GM18870 (cell line): Measurements from ENCODE around the gene XBP1.
A peak's percentile ranks its signal among the peaks of the same experiment; 100 is the strongest.
"Not testable (repeated sequence)": the region's sequence is repeated elsewhere in the genome, so short reads cannot be mapped to it uniquely, and the experiment has no call there.

Experiments
- ATAC-seq: cut with Tn5 transposase; IDR thresholded peaks from one replicate; pipeline ENCODE4 v1.9.1; 2021; ENCODE audit warnings: moderate library complexity; ENCODE audit not compliant: unreplicated experiment

XBP1 gene

DNA sequence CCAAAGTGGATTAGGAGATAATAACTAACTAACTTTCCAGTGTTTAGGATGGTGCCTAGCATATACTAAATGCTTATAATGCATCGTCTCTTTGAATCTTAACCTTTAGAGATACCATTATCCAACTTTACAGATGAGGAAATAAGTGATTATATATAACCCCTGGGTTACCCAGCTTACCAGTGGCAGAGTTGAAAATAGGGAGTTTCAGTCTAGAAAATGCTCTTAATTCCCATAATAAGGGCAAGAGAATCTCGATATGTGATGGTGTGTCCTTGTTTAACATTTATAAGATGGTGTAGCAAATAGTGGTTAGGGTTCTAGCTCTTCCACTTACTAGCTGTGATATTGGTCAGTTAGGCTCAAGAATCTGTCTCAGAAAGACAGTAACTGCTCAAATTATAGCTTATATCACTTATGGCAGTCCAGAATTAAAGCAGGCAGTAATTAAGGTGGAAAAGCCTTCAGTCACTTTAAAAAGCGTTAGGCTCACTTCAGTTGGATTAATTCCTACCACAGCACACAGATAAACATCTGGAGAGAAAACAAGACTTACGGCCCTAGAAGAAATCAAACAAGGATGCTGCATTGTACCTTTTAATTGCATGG lies 6.3 kb downstream of the XBP1 start:
- no peak for ATAC-seq

DNA sequence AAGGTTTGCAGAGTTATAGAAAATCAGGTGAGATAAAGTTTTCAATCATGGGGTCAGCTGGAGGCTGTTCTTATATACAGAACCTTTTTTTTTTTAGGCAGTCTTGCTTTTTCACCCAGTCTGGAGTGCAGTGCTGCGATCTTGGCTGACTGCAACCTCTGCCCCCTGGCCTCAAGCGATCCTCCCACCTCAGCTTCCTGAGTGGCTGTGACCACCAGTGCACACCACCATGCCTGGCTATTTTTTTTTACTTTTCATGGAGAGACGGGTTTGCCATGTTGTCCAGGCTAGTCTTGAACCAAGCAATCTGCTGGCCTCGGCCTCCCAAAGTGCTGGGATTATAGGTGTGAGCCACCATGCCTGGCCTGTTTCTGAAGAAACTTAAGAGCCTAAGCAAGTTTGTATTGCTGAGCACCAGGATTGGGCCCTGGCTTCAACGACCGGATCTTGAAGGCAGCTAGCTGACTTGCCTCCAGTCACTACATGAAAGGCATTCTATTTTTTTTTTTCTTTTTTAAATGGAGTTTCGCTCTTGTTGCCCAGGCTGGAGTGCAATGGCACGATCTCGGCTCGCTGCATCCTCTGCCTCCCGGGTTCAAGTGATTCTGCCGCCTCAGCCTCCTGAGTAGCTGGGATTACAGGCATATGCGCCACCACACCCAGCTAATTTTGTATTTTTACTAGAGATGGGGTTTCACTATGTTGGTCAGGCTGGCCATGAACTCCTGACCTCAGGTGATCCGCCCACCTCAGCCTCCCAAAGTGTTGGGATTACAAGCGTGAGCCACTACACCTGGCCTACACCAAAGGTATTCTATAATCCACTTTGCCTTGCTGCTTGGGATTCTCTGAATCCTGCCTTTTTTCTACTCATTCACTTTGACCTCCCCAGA lies 7.6 kb downstream of the XBP1 start:
- ATAC-seq = peak; percentile 19

DNA sequence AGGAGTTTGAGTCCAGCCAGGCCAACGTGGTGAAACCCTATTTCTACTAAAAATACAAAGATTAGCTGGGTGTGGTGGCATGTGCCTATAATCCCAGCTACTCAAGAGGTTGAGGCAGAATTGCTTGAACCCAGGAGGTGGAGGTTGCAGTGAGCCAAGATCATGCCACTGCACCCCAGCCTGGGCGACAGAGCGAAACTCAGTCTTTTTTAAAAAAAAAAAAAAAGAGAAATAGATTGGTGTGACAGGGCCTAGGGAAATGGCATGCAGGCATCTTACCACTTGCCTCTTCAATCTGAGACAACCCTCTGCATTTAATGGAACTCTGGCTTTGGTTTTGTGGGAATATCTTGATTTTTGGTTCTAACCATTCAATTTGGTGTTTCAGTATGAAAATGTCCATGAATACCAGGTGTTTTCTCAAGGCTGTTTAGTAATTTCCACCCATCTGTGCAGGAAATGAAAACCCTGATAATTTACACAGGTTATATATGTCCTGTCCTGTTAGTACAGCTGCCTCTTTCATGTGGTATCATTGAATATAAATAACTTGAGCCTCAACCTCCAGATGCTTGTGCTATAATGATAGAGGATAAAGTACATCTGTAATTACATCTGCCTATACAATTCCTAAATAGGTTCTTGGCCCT lies 8.4 kb downstream of the XBP1 start:
- peak; percentile 43 for ATAC-seq

DNA sequence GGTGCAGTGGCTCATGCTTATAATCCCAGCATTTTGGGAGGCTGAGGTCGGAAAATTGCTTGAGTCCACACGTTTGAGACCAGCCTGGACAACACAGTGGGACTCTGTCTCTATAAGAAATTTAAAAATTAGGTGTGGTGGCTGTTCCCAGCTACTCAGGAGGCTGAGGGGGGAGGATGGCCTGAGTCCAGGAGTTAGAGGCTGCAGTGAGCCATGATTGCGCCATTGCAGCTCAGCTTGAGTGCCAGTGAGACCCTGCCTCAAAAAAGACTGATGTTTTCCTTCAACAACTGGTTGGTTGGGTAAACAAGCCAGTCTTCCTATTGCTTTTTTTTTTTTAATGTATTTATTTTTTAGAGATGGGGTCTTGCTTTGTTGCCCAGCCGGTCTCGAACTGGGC lies 9.2 kb downstream of the XBP1 start:
- no peak for ATAC-seq

DNA sequence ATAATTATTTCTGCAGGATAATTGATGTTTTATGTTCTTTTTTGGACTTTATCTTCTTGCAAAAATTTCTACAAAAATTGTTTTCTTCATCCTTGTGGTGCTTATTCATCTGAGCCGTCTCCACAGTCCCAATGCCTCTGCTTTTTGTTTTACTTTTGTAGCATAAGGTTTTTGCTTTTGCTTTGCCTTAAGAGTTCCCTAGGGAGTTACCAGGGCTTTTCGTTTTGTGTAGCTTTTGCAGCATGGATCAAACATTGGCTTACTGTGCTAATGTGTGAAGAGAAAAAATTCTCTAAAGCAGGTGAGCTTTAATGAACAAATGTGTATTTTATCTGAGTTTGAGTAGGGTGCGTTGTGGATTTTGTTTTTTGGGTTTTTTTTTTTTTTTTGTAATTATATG lies 11.8 kb downstream of the XBP1 start:
- no peak for ATAC-seq

DNA sequence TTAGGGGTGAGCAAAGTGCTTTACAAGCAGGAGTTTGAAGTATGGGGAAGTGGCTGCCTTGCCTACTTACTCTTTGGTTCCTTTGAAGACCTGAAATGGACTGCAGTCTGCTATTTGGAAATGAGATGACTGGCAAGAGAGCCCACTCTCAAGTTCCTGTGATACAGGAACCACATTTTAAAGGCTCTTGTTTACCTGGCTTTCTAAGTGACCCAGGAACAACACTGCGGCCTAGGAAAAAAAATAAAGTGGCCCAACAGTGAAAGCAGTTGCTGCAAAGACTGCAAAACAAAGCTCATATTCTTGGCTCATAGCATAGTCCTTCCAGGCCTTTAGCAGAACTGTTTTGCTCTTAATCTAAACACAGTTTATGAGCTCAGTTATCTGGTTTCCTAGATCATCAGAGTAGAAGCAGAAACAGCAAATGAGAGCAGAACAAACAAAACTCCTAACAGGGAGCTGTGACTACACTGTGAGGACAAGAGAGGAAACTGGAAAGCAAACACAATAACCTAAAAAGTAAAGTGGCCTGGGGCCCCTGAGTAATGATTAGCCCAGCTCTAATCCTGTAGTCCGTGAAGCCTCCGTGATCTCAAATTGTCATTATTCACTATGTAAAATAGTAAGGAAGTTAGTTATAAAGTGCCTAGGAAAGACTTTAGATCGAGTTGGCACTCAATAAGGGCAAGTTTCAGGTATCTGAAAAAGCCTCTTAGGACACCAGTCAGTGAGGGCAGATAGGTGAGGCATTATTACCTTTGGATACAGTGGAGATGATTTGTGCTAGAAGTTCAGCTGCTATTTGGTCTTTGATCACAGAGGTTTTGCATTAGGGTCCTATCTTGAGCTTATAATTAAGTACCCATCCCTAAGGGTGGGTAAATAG lies 16.3 kb downstream of the XBP1 start:
- ATAC-seq = no peak

DNA sequence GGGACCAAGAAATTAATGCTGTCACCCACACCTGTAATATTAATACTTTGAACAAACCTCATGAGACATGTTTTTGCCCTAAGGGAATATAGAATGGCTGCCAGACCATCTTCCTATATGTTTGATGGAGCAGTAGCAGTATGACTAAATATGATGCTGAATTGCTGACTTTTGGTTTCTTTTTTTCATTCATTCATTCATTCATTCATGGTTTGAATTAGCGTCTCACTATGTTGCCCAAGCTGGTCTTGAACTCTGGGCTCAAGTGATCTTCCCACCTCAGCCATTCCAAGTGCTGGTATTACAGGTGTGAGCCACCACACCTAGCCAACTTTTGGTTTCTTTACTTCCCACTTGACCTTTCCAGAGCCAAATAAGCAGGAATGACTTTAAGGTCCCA lies 20.1 kb downstream of the XBP1 start:
- no peak for ATAC-seq

DNA sequence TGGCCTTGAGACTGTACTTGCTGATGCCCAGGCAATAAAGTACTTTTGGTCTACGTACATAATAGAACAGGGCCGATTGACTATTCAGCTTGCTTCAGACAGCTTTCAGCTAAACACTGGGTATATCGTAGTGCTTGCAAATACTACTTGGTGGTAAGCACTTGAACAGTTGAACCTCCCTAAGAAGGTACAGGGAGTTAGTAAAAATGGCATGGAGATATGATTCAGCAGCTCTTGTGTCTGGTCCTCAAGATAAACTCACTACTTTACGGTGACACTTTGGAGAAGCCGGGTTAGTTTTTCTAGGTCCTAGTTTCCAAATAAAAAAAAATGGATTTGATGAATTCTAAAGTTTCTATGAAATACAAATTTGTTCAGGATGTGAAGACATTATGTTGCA lies 20.5 kb downstream of the XBP1 start:
- no peak for ATAC-seq

DNA sequence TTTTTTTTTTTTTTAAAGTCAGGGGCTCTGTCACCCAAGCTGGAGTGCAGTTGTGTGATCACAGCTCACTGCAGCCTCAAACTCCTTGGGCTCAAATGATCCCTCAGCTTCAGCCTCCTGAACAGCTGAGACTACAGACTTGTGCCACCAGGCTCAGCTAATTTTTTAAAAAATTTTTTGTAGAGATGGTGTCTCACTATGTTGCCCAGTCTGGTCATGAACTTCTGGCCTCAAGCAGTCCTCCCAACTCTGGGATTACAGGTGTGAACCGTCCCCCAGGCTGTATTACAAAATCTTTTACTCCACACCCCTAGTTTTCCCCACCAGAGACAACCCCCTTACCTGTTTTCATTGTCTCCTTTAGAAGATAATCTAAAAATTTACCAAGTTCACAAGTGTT lies 26.0 kb downstream of the XBP1 start:
- no peak for ATAC-seq

DNA sequence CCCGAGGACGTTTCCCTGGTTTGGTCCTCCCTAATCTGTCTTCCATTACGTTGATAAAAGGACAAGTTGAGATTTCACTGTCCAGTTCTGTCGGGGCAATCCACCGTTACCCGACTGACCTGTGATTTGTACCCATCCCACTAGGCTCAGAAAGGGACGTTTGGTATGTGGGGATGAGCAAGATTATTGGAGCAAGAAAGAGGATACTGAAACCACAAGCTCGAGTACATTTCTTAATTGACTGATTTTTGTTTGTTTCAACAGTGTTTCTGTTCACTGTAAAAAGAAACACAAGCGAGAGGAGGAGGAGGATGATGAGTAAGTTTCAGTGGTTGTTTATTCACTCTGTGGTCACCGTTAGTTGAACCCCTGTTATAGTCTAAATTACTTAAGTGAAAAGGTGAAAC lies 26.9 kb downstream of the XBP1 start:
- ATAC-seq = peak; percentile 26

DNA sequence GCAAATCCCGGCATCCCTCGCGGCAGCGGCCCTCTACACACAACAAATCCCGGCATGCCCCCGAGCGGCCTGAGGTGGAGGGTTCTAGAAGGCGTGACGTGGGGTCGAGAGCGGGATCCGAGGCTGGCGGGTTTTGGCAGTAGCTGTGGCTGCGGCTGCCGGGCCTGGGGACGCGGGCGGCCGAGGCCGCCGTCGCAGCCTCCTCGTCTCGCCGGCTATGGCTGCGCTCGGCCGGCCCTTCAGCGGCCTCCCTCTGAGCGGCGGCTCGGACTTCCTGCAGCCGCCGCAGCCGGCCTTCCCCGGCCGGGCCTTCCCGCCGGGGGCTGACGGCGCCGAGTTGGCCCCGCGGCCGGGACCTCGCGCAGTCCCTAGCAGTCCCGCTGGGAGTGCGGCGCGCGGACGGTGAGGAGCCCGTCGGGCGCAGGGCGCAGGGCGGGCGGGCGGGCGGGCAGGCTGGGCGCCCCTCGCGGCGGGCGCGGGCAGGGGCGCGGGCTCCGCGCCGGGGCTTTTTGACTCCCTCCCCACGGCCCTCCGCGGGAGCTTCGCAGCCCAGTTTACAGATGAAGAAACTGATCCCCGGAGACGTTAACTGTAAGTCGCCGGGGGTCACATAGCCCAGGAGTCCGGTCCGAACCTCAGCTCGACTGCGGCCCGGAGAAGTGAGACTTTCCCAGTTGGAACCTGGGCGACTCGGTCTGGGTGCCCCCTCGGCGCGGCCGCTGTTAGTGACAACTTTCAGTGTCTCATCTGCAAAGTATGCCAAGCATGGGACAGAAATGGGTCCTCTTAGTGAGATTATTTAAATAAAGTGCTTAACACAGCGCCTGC lies 27.5 kb downstream of the XBP1 start, which contains the start of gene CCDC117:
Gene CCDC117, plus strand, starts transcription at position 63 of the 828 bp plus-strand sequence. Its CDS starts 155 bp downstream, at position 218.
- ATAC-seq = peak; percentile 77

DNA sequence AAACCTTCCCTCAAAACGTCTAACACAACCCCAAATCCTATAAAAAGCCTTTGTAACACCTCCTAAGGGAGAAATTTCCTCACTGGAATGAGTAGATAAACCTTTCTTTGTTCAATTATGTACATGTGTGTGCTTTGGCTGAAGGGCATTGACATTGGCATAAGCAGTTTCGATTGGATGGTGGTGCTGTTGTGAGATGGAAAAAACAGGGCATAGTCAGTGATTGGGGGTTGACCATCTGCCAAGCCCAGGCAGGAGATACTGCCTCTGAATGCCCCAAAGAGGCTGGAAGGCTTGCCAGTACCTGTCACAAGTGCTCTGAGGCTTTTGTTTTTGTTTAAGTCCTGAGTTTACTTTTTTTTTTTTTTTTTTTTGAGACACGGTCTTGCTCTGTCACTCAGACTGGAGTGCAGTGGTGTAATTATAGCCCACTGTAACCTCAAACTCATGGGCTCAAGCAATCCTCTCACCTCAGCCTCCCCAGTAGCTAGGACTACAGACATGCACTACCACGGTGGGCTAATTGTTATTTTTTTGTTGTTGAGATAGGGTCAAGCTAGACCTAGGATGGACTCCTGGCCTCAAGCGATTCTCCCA lies 29.1 kb downstream of the XBP1 start:
- no peak for ATAC-seq

DNA sequence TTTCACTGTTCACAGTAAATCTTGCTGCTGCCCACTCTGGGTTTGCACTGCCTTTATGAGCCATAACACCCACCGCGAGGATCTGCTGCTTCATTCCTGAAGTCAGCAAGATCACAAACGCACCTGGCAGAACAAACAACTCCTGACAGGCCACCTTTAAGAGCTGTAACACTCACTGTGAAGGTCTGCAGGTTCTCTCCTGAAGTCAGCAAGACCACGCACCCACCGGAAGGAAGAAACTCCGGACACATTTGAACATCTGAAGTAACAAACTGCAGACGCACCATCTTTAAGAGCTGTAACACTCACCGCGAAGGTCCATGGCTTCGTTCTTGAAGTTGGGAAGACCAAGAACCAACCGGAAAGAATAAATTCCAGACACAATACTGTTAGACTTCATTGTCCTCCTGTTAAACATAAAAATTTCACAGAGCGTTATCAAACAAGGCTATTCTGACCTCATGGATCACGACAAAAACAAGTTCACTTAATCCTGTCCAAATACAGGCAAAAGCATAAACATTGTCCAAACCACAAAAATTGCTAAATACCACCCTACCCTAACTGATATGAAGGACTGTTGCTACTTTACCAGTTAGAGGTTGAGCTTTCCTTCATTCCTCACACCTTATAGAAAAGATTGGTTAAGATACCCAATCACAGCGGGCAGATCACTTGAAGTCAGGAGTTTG lies 30.8 kb downstream of the XBP1 start:
- ATAC-seq = no peak

DNA sequence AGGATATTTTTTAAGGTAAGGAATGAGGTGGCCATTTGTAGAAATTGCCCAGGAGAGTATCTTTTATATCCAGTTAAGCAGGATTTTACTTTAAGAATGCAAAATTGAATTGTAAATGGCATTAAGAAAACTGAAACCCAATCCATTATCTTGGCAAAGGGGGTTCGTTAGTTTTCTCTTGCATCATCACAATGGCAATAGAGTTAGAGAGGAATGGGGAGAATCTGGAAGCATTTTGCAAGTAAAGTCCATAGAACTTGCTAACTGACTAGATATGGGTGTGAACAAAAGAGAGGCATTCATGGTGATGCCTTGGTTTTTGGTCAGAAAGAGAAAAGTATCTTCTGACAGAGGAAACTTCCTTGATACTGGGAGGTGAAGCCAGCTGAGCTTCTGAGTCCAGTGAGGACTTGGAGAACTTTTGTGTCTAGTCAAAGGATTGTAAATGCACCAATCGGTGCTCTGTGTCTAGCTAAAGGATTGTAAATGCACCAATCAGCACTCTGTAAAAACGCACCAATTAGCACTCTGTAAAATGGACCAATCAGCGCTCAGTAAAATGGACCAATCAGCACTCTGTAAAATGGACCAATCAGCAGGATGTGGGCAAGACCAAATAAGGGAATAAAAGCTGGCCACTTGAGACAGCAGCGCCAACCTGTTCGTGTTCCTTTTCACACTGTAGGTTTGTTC lies 31.5 kb downstream of the XBP1 start:
- no peak for ATAC-seq

DNA sequence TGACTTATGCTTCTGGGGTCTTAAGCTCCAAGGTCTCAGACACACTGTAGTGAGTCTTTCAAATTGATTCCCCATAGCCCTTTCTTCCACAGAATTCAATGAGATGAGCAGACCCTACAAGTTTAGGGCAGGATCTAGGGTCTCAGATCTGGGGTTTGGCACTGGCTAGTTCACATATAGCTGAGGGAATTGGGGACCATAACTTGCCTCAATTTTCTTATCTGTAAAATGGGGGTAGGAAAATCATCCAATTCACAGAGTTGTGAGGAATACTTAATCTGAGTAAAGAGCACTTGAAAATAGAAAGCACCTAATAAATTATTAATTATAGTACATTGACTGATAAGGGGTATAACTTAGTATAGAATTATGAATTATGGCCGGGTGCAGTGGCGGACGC lies 33.7 kb downstream of the XBP1 start:
- no peak for ATAC-seq

DNA sequence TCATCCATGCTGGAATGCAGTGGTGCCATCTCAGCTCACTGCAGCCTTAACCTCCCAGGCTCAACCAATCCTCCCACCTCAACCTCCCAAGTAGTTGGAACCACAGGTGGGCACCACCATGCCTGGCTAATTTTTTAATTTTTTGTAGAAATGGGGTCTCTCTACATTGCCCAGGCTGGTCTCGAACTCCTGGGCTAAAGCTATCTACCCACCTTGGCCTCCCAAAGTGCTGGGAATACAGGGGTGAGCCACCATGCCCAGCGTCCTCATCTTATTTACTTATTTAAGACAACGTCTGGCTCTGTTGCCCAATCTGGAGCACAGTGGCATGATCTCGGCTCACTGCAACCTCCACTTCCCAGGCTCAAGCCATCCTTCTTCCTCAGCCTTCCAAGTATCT lies 38.4 kb downstream of the XBP1 start:
- ATAC-seq = not testable (repeated sequence)

DNA sequence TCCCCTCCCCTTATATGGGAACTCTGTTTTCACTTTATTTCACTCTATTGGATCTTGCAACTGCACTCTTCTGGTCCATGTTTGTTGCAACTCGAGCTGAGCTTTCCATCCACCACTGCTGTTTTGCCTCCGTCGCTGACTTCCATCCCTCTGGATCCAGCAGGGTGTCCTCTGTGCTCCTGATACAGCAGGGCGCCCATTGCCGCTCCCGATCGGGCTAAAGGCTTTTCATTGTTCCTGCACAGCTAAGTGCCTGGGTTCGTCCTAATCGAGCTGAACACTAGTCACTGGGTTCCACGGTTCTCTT lies 39.0 kb downstream of the XBP1 start:
- no peak for ATAC-seq

DNA sequence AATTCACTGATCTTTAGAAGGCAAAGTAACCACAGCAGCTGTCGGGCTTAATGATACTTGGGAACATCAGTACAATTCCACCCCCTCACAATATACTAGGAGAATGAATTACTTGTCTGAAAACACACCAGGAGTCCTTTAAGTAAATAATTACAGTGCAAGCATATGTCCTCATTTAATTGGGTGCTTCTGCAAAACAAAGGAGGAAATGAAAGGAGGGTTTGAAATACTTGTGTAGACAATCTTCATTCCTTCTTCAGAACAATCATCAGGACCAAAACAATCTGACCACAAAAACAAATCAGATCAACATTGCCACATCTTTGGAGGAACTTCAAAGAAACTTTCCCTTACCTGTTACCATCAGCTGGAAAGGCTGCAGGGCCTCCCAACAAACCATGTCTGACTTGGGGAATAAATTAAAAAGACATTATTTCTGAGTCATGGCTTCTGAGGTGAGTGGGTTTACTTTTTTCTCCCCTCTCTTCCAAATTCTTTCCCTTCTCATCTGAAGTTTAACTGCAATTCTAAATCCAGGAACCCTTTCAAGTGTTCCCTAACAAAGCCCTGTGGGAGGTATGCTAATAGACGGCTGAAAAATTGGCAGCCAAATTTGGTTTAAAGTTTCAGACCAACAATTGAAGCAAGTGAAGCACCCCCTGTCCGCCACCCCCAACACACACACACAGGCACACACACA lies 40.4 kb downstream of the XBP1 start:
- ATAC-seq = no peak
